Naive B cell (primary cell): Measurements from ENCODE around the gene CFAP221. TPM values are rescaled to one million over a fixed set of nuclear protein-coding genes. Genes with fewer than 3 reads are reported as not detected.
A peak's percentile ranks its signal among the peaks of the same experiment; 100 is the strongest.

Experiments
- ATAC-seq, 2 donors: fragments of 150-1000 bp; cut with Tn5 transposase; 2 replicates each; pipeline ENCODE4 v1.10.0; 2021; ENCODE audit warnings: low read depth in 2 of 2, mild to moderate bottlenecking in 2 of 2, moderate library complexity in 2 of 2
- DNase-seq: peaks from one replicate; pipeline ENCODE4 v3.0.0; 2022
- H3K27ac Mint-ChIP-seq, 6 donors: one replicate each; pipeline ENCODE4 v1.8.0; 2020 to 2022; ENCODE audit warnings: mild to moderate bottlenecking in 6 of 6, mixed read lengths in 6 of 6, moderate library complexity in 5 of 6, inconsistent platforms in 2 of 6
- H3K27me3 Mint-ChIP-seq, 3 donors: one replicate each; pipeline ENCODE4 v1.8.0; 2021 to 2022; ENCODE audit warnings: mixed read lengths in 3 of 3, mild to moderate bottlenecking in 1 of 3
- H3K36me3 Mint-ChIP-seq, 2 donors: one replicate each; pipeline ENCODE4 v1.8.0; 2020 to 2022; ENCODE audit warnings: mixed read lengths in 2 of 2, inconsistent platforms in 1 of 2, mild to moderate bottlenecking in 1 of 2
- H3K4me1 Mint-ChIP-seq, 3 donors: one replicate each; pipeline ENCODE4 v1.8.0; 2020 to 2022; ENCODE audit warnings: mixed read lengths in 3 of 3, inconsistent platforms in 1 of 3, mild to moderate bottlenecking in 1 of 3, moderate library complexity in 1 of 3
- H3K4me3 Mint-ChIP-seq, 8 donors: one replicate each; pipeline ENCODE4 v1.8.0; 2020 to 2022; ENCODE audit warnings: mild to moderate bottlenecking in 8 of 8, mixed read lengths in 8 of 8, moderate library complexity in 8 of 8, inconsistent platforms in 2 of 8
- H3K9me3 Mint-ChIP-seq, 7 donors: one replicate each; pipeline ENCODE4 v1.8.0; 2020 to 2022; ENCODE audit warnings: mixed read lengths in 7 of 7, mild to moderate bottlenecking in 5 of 7, inconsistent platforms in 2 of 7, moderate library complexity in 1 of 7
- polyA plus RNA-seq, 6 donors: library from polyadenylated mRNA; unstranded; fragments of 300-500 nt; fragmentation: Illumina TruSeq; gene quantifications; one replicate each; pipeline ENCODE4 v1.2.3, GENCODE V29; 2021; ENCODE audit warnings: low read depth in 6 of 6

Gene CFAP221
- polyA plus RNA-seq, 6 donors from 2014 or later, result not detected

- Mint-ChIP-seq H3K36me3 (no peaks in the 10 kb centered on the region), H3K27me3 (peaks cover 11 to 33% (median 16%) of the 10 kb centered on the region in 3 donors), H3K27ac (no peak overlapping the region)
These were observed 35.4 kb downstream of the CFAP221 start for GRCh38 chr2:119579424-119580295.

DNA sequence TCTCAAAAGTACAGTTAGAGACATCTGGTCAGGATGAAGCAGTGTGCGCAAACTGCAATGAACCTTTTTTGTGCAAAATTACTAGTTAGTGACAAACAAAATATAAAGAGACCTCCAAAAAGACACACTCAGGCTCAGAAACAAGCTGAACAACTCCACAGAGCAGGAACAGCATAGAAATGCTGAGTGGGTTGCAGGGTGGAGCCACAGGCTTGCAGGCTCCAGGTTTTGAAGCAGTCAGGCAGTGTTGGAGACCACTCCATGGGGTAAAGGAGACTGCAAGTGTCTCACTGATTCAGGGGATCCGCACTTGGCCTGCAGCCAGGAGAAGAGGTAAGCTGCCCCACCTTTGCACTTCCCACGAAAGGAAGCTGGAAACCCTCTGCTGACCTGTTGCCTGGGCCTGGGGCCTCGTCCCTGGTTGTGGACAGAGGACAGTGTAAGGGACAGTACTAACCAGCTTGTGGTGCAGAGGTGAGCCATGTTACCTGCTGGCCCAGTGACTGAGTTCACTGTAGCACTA lies 36.4 kb downstream of the CFAP221 start:
- ATAC-seq (no peak), DNase-seq (no peak)
- Mint-ChIP-seq H3K27me3 (peaks cover 11 to 30% (median 12%) of the 10 kb centered on the region in 3 donors), H3K4me1 (no peaks in the 10 kb centered on the region), H3K4me3 (no peak overlapping the region), H3K9me3 (peaks cover 4 to 32% (median 10%) of the 10 kb centered on the region in 7 donors), H3K36me3 (no peaks in the 10 kb centered on the region), H3K27ac (no peak overlapping the region)

More at GRCh38 chr2:119579424-119580295, 35.4 kb downstream of the CFAP221 start:
- Mint-ChIP-seq H3K9me3 (peaks cover 0 to 27% (median 10%) of the 10 kb centered on the region in 7 donors), H3K4me1 (no peaks in the 10 kb centered on the region), H3K4me3 (no peak overlapping the region)
- DNase-seq (no peak), ATAC-seq (no peak)

- Mint-ChIP-seq H3K4me1 (no peaks in the 10 kb centered on the region), H3K4me3 (no peak overlapping the region), H3K27ac (no peak overlapping the region), H3K36me3 (no peaks in the 10 kb centered on the region), H3K9me3 (peaks cover 4 to 23% (median 9%) of the 10 kb centered on the region in 7 donors), H3K27me3 (peaks cover 5 to 20% (median 11%) of the 10 kb centered on the region in 3 donors)
- no peak for ATAC-seq
- no peak for DNase-seq
These were observed 39.0 kb downstream of the CFAP221 start for GRCh38 chr2:119583291-119583690.

DNA sequence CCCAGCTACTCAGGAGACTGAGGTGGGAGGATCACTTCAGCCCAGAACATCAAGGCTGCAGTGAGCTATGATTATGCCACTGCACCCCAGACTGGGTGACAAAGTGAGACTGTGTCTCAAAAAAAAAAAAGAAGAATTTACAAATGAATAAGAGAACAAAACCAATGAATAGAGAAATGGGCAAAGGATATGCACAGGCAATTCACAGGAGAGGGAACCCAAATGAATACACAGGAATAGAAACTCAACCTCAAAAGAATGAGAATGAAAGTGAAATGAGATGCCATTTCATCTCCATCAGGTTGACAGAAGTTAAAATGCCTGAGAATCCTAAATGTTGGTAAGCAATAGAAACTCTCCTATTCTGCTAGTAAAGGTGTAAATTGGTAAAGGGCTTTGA lies 40.2 kb downstream of the CFAP221 start:
- DNase-seq, result no peak
- H3K27me3 Mint-ChIP-seq, result peaks cover 5 to 28% (median 11%) of the 10 kb centered on the region in 3 donors

GRCh38 chr2:119586085-119586484 lies 41.8 kb downstream of the CFAP221 start:
- H3K36me3 Mint-ChIP-seq, result no peaks in the 10 kb centered on the region
- no peak overlapping the region for H3K4me3 Mint-ChIP-seq
- H3K4me1 Mint-ChIP-seq, result no peaks in the 10 kb centered on the region
- peaks cover 4 to 21% (median 9%) of the 10 kb centered on the region in 7 donors for H3K9me3 Mint-ChIP-seq
- peaks cover 9 to 33% (median 20%) of the 10 kb centered on the region in 3 donors for H3K27me3 Mint-ChIP-seq
- ATAC-seq, result no peak
- no peak for DNase-seq
- H3K27ac Mint-ChIP-seq, result no peak overlapping the region

More for the DNA sequence above, 40.2 kb downstream of the CFAP221 start:
- no peaks in the 10 kb centered on the region for H3K4me1 Mint-ChIP-seq
- no peak overlapping the region for H3K4me3 Mint-ChIP-seq
- no peaks in the 10 kb centered on the region for H3K36me3 Mint-ChIP-seq
- no peak overlapping the region for H3K27ac Mint-ChIP-seq
- ATAC-seq, result no peak
- H3K9me3 Mint-ChIP-seq, result peaks cover 4 to 21% (median 9%) of the 10 kb centered on the region in 7 donors

GRCh38 chr2:119590873-119591272 lies 46.6 kb downstream of the CFAP221 start:
- peaks cover 0 to 2% (median 0%) of the 10 kb centered on the region in 7 donors for H3K9me3 Mint-ChIP-seq
- no peak overlapping the region for H3K4me3 Mint-ChIP-seq
- ATAC-seq, result no peak
- H3K4me1 Mint-ChIP-seq, result no peaks in the 10 kb centered on the region
- H3K27me3 Mint-ChIP-seq, result peaks cover 4 to 28% (median 24%) of the 10 kb centered on the region in 3 donors
- no peak for DNase-seq
- no peaks in the 10 kb centered on the region for H3K36me3 Mint-ChIP-seq
- H3K27ac Mint-ChIP-seq, result no peak overlapping the region

- Mint-ChIP-seq H3K9me3 (no peaks in the 10 kb centered on the region), H3K4me3 (no peak overlapping the region), H3K36me3 (no peaks in the 10 kb centered on the region), H3K4me1 (no peaks in the 10 kb centered on the region), H3K27me3 (peaks cover 4 to 25% (median 21%) of the 10 kb centered on the region in 3 donors), H3K27ac (no peak overlapping the region)
- DNase-seq (no peak), ATAC-seq (no peak)
These were observed 47.3 kb downstream of the CFAP221 start for GRCh38 chr2:119591523-119591922.

GRCh38 chr2:119592436-119592835 lies 48.2 kb downstream of the CFAP221 start:
- DNase-seq (no peak), ATAC-seq (no peak)
- Mint-ChIP-seq H3K4me1 (no peaks in the 10 kb centered on the region), H3K4me3 (no peak overlapping the region), H3K27ac (no peak overlapping the region), H3K36me3 (no peaks in the 10 kb centered on the region), H3K27me3 (peaks cover 4 to 25% (median 21%) of the 10 kb centered on the region in 3 donors), H3K9me3 (no peaks in the 10 kb centered on the region)

GRCh38 chr2:119596638-119597037 lies 52.4 kb downstream of the CFAP221 start:
- peaks cover 0 to 20% (median 15%) of the 10 kb centered on the region in 3 donors for H3K27me3 Mint-ChIP-seq
- no peaks in the 10 kb centered on the region for H3K4me1 Mint-ChIP-seq
- no peaks in the 10 kb centered on the region for H3K9me3 Mint-ChIP-seq
- ATAC-seq, result no peak
- no peak overlapping the region for H3K27ac Mint-ChIP-seq
- H3K4me3 Mint-ChIP-seq, result no peak overlapping the region
- DNase-seq, result no peak
- H3K36me3 Mint-ChIP-seq, result no peaks in the 10 kb centered on the region

- Mint-ChIP-seq H3K9me3 (no peaks in the 10 kb centered on the region), H3K27ac (peak overlapping the region in 1 of 6 donors; percentile 38), H3K36me3 (no peaks in the 10 kb centered on the region), H3K4me3 (no peak overlapping the region), H3K4me1 (no peaks in the 10 kb centered on the region), H3K27me3 (peaks cover 3 to 30% (median 15%) of the 10 kb centered on the region in 3 donors)
- DNase-seq (no peak), ATAC-seq (no peak)
These were observed 54.5 kb downstream of the CFAP221 start for GRCh38 chr2:119598596-119599263.

DNA sequence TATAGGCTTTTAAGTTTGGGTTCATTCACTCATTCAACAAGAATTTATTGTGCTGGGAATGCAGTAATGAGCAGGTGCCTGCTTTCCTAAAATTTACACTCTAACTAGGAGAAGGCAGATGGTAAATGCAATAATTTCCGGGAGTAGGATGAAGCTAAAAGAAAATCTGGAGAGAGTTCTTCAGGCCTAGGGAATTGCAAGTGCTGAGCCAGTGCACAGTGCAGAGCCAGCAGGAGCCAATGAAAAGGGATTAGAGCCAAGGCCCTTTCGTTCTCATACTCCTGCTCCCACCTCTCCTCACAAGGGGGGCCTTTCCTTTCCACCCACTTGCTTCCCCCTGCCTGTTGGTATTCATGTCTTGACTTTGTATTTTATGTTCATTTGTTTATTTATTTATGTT lies 55.1 kb downstream of the CFAP221 start:
- Mint-ChIP-seq H3K27me3 (peaks cover 4 to 33% (median 15%) of the 10 kb centered on the region in 3 donors), H3K4me3 (no peak overlapping the region), H3K4me1 (no peaks in the 10 kb centered on the region), H3K36me3 (no peaks in the 10 kb centered on the region), H3K27ac (no peak overlapping the region), H3K9me3 (no peaks in the 10 kb centered on the region)
- DNase-seq (no peak), ATAC-seq (no peak)

DNA sequence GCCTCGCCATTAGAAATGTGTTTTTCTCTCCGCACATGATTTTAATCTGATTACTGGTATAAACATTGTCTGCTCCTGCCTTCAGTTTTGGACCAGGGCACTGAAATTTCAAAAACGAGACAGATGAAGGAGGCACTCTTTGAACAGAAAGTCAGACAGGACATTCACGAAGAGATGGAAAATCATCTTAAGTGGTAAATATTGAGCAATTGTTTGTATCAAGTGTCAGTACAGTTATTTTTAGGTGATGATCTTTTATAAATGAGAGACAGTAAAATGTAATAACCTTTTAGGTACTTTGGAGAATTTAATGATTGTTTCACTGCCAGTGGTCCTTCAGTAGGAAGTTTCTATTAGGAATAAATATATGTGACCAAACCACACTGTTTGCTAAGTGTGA lies 60.8 kb downstream of the CFAP221 start:
- Mint-ChIP-seq H3K9me3 (no peaks in the 10 kb centered on the region), H3K27me3 (peaks cover 28 to 45% (median 33%) of the 10 kb centered on the region in 3 donors), H3K36me3 (no peaks in the 10 kb centered on the region), H3K4me3 (no peak overlapping the region), H3K4me1 (no peaks in the 10 kb centered on the region), H3K27ac (no peak overlapping the region)
- ATAC-seq, result no peak
- DNase-seq, result no peak

GRCh38 chr2:119606674-119607073 lies 62.4 kb downstream of the CFAP221 start:
- H3K27ac Mint-ChIP-seq, result no peak overlapping the region
- H3K4me1 Mint-ChIP-seq, result no peaks in the 10 kb centered on the region
- ATAC-seq (no peak), DNase-seq (no peak)
- peaks cover 0 to 2% (median 0%) of the 10 kb centered on the region in 7 donors for H3K9me3 Mint-ChIP-seq
- H3K27me3 Mint-ChIP-seq, result peaks cover 29 to 42% (median 39%) of the 10 kb centered on the region in 3 donors
- no peak overlapping the region for H3K4me3 Mint-ChIP-seq
- H3K36me3 Mint-ChIP-seq, result no peaks in the 10 kb centered on the region
